Chondrocyte (in vitro differentiated cells): ENCODE measurements around the gene FUT4. TPM values are rescaled to one million over a fixed set of nuclear protein-coding genes. Genes with fewer than 3 reads are reported as not detected.

ENCODE experiments used
- DNase-seq: peaks from one replicate; pipeline ENCODE4 v3.0.0; 2021; ENCODE audit warnings: mixed read lengths, low spot score
- H3K27ac Mint-ChIP-seq: one replicate; pipeline ENCODE4 v1.8.0; 2021; ENCODE audit warnings: mild to moderate bottlenecking, moderate library complexity, mixed read lengths; ENCODE audit not compliant: unreplicated experiment
- H3K27me3 Mint-ChIP-seq: 2 replicates; pipeline ENCODE4 v1.8.0; 2021; ENCODE audit warnings: low read depth, mixed read lengths
- H3K36me3 Mint-ChIP-seq: 2 replicates; pipeline ENCODE4 v1.8.0; 2021; ENCODE audit warnings: low read depth, mixed read lengths
- H3K4me1 Mint-ChIP-seq: 2 replicates; pipeline ENCODE4 v1.8.0; 2021; ENCODE audit warnings: low read depth, mild to moderate bottlenecking, mixed read lengths
- H3K4me3 Mint-ChIP-seq: one replicate; pipeline ENCODE4 v1.8.0; 2021; ENCODE audit warnings: mild to moderate bottlenecking, moderate library complexity, mixed read lengths; ENCODE audit not compliant: unreplicated experiment
- H3K9me3 Mint-ChIP-seq: 2 replicates; pipeline ENCODE4 v1.8.0; 2021; ENCODE audit warnings: low read depth, mixed read lengths
- total RNA-seq: library from RNA; stranded (reverse); gene quantifications from 3 replicates; pipeline ENCODE4 v1.2.1, GENCODE V29; 2021
- TF ChIP-seq, protein P1 (sequence below): fragments of 200-600 bp; sonication (generic); IDR thresholded peaks from 2 replicates; pipeline ENCODE4 v1.5.0; 2021; ENCODE audit warnings: antibody characterized with exemption, mild to moderate bottlenecking, moderate library complexity

FUT4 gene
- total RNA-seq, 1 donor from 2014 or later: 7.7 TPM

DNA sequence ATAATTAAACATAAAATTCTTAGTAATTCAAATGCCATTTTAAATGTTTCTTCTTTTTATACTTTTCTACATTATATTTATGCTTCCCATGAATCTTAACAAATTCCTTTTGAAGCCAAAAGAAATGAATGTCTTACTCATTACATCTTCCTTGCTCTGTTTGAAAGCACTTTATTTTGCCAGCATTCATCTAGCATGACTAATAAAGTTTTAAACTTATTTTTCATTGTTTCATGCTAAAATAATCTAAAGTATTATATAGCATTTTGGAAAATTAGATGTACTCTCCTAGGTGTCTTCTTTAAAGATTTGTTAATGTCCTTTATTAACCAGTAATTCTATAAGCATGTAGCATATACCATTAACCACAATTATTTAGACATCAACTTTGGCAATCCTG, 13.7 kb downstream of the FUT4 start:
- H3K27ac Mint-ChIP-seq: peak overlapping the region; percentile 71
- TF ChIP-seq, protein P1, sequence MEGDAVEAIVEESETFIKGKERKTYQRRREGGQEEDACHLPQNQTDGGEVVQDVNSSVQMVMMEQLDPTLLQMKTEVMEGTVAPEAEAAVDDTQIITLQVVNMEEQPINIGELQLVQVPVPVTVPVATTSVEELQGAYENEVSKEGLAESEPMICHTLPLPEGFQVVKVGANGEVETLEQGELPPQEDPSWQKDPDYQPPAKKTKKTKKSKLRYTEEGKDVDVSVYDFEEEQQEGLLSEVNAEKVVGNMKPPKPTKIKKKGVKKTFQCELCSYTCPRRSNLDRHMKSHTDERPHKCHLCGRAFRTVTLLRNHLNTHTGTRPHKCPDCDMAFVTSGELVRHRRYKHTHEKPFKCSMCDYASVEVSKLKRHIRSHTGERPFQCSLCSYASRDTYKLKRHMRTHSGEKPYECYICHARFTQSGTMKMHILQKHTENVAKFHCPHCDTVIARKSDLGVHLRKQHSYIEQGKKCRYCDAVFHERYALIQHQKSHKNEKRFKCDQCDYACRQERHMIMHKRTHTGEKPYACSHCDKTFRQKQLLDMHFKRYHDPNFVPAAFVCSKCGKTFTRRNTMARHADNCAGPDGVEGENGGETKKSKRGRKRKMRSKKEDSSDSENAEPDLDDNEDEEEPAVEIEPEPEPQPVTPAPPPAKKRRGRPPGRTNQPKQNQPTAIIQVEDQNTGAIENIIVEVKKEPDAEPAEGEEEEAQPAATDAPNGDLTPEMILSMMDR: no peak
- DNase-seq: no peak
- H3K27me3 Mint-ChIP-seq: no peaks in the 10 kb centered on the region
- peaks cover 32% of the 10 kb centered on the region for H3K4me1 Mint-ChIP-seq
- no peaks in the 10 kb centered on the region for H3K9me3 Mint-ChIP-seq
- no peak overlapping the region for H3K4me3 Mint-ChIP-seq
- H3K36me3 Mint-ChIP-seq: no peaks in the 10 kb centered on the region

DNA sequence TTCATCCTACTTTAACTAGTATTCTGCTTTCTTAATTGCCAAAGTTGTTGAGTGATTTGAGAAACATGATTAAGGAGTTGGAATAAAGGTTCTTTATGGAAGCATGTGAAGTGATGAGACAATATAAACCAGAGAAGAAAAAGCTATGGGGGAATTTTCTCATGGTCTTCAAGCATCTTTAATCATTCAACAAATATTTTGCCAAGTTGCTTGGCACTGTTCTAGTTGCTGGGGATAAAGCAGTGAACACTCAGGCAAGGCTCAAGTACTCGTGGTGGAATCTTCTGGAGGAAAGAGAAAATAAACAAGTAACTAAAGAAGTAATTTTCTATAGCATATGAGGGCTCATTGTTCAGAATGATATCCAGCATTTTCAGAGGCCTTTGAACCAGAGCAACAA, 14.3 kb downstream of the FUT4 start:
- H3K4me3 Mint-ChIP-seq: no peak overlapping the region
- no peak for DNase-seq
- peaks cover 36% of the 10 kb centered on the region for H3K4me1 Mint-ChIP-seq
- H3K9me3 Mint-ChIP-seq: no peaks in the 10 kb centered on the region
- H3K27me3 Mint-ChIP-seq: no peaks in the 10 kb centered on the region
- peak overlapping the region; percentile 41 for H3K27ac Mint-ChIP-seq
- TF ChIP-seq, protein P1: no peak
- no peaks in the 10 kb centered on the region for H3K36me3 Mint-ChIP-seq

DNA sequence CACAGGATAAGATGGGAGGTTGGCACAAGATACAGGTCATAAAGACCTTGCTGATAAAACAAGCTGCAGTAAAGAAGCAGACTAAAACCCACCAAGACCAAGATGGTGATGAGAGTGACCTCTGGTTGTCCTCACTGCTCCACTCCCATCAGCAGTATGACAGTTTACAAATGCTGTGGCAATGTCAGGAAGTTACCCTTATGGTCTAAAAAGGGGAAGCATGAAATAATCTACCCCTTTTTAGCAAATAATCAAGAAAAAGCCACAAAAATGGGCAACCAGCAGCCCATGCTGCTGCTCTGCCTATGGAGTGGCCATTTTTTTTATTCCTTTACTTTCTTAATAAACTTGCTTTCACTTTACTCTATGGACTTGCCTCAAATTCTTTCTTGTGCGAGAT, 14.7 kb downstream of the FUT4 start:
- H3K36me3 Mint-ChIP-seq: no peaks in the 10 kb centered on the region
- no peak overlapping the region for H3K4me3 Mint-ChIP-seq
- H3K27me3 Mint-ChIP-seq: no peaks in the 10 kb centered on the region
- H3K4me1 Mint-ChIP-seq: peaks cover 41% of the 10 kb centered on the region
- TF ChIP-seq, protein P1: no peak
- H3K27ac Mint-ChIP-seq: no peak overlapping the region
- no peak for DNase-seq
- H3K9me3 Mint-ChIP-seq: no peaks in the 10 kb centered on the region

DNA sequence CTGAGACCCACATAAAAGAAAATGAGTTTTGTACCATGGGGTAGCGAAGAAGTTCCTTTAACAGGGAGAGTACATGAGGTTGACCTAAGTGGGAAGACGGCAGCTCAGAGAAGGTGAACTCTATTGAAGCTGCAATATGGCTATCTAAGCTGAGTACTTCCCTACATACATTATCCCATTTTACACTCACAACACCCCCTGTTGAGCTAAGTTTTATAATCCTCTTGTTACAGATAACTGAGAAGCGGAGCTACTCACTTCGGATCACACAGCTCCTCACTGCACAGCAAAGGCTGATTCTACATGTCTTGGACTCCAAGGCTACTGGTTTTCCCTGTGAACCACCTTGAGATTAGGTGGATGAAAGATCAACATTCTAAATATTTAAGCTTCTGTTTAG, 15.2 kb downstream of the FUT4 start:
- H3K27me3 Mint-ChIP-seq: no peaks in the 10 kb centered on the region
- H3K4me1 Mint-ChIP-seq: peaks cover 46% of the 10 kb centered on the region
- no peak overlapping the region for H3K4me3 Mint-ChIP-seq
- no peak for DNase-seq
- no peaks in the 10 kb centered on the region for H3K9me3 Mint-ChIP-seq
- H3K36me3 Mint-ChIP-seq: no peaks in the 10 kb centered on the region
- no peak overlapping the region for H3K27ac Mint-ChIP-seq
- TF ChIP-seq, protein P1: no peak

DNA sequence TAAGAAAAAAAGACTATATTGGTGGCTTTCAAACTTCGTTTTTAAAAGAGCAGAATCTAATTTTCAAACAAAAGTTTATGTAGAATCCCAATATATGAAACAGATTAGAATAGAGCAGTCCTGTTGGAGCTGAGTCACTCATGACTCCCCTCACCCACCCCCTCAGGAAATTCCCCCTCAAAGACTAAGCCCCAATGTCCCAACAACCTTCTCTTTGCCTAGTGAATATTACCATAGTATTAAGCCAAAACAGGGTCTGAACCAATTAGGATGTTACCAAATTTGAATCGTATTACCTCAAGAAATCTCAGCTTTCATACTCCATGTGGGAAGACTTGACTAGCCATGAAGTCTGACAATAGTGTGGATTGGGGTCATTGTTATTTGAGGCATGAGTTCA, 15.6 kb downstream of the FUT4 start:
- Mint-ChIP-seq H3K4me1 (peaks cover 48% of the 10 kb centered on the region), H3K9me3 (no peaks in the 10 kb centered on the region), H3K4me3 (no peak overlapping the region)

More for the DNA sequence above, 15.6 kb downstream of the FUT4 start:
- TF ChIP-seq, protein P1: no peak
- Mint-ChIP-seq H3K27me3 (no peaks in the 10 kb centered on the region), H3K36me3 (no peaks in the 10 kb centered on the region), H3K27ac (no peak overlapping the region)
- DNase-seq: no peak
